Choroid plexus epithelial cell (primary cell): ENCODE data around the gene DNM1.

ENCODE experiments used
- DNase-seq: peaks from one replicate; pipeline ENCODE4 v3.0.0-alpha.2; 2010; ENCODE audit warnings: low read depth
- H3K4me3 ChIP-seq: 2 replicates; pipeline ENCODE4 v1.5.1; 2011; ENCODE audit warnings: low read depth, mild to moderate bottlenecking, control low read depth, low read length, moderate library complexity
- TF ChIP-seq, protein P1 (sequence below): conservative IDR thresholded peaks from 2 replicates; pipeline ENCODE4 v1.5.1; 2011; ENCODE audit warnings: low read depth, mild to moderate bottlenecking, control low read depth, inconsistent platforms, low read length, moderate library complexity

The DNM1 gene

DNA sequence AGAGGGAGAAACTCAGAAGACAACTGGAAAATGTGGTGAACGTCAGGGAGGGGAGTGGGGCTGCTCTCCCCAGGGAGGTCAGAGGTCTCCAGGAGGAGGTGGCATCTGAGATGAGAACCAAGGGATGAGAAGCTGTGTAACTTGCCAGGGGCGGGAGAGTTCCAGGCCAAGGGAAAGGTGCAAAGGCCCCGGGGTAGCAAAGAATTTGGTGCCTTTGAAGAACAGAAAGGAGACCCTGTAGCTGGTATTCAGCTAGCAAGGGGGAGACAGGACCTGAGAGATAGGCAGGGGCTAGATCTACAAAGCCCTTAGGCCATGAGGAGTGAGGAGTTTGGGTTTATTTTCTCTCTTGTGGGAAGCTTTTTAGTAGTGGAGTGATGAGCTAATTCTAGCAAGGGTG, 3.3 kb downstream of the DNM1 start:
- no peak overlapping the region for H3K4me3 ChIP-seq
- TF ChIP-seq, protein P1, sequence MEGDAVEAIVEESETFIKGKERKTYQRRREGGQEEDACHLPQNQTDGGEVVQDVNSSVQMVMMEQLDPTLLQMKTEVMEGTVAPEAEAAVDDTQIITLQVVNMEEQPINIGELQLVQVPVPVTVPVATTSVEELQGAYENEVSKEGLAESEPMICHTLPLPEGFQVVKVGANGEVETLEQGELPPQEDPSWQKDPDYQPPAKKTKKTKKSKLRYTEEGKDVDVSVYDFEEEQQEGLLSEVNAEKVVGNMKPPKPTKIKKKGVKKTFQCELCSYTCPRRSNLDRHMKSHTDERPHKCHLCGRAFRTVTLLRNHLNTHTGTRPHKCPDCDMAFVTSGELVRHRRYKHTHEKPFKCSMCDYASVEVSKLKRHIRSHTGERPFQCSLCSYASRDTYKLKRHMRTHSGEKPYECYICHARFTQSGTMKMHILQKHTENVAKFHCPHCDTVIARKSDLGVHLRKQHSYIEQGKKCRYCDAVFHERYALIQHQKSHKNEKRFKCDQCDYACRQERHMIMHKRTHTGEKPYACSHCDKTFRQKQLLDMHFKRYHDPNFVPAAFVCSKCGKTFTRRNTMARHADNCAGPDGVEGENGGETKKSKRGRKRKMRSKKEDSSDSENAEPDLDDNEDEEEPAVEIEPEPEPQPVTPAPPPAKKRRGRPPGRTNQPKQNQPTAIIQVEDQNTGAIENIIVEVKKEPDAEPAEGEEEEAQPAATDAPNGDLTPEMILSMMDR: no peak
- no peak for DNase-seq

DNA sequence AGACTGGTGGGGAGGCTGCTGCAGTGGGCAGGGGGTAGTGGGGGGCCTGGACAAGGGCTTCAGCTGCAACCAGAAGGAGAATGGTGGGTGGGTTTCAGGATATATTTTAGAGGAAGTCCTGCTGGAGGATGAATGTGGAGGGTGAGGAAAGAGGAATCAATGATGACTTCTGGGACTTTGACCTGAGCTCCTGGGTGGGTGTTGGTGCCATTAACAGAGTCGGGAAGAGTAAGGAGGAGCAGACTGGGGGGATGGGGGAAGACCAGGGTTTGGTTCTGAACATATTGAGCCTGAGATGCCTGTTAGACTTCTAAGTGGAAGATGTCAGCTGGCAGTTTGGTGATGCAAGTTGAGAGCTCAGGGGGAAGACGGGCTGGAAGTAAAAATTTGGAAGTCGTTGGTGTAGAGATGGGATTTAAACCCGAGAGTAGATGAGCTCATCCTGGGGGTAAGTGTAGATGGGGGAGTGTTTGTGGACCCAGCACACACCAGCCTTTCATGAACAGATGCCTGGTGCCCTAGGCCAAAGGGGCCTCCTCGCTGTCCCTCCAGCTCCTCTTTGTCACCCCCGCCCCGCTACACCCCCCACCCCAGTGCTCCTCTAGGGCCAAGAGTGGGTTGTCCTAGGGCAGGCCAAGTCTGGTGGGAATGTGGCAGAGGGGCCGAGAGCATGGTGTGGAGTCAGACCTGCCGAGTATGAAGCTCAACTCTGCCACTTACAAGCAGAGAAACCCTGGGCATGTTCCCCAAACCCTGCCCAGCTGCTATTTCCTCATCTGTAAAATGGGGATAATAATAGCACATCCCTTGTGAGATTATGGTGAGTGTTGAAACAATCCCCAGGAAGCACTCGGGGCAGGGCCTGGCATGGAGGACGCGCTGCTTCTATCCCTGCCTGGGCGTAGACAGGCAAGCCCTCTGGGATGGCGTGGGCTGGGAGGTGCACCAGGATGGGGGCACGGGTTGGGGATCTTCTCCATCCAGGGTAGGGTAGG, 4.0 kb downstream of the DNM1 start:
- no peak for DNase-seq
- H3K4me3 ChIP-seq: no peak overlapping the region
- TF ChIP-seq, protein P1: no peak

DNA sequence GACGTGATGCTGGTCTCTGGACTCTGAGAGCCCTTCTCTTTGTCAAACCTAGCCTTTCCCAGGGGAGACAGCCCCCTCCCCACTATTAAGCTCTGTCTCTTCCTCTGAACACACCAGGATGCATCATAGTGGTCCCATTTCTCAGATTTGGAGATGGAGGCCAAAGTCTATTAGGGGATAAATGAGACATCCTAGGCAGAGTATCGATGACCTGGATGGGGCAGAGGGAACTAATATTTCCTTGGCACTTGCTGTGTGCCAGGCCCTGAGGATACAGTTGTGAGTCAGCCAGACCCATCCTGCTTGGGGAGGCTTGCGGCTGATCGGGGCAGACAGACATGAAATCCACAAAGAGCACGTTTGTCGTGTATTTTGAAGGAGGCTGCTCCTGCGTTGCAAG, 5.2 kb downstream of the DNM1 start:
- TF ChIP-seq, protein P1: no peak
- no peak overlapping the region for H3K4me3 ChIP-seq
- DNase-seq: no peak

DNA sequence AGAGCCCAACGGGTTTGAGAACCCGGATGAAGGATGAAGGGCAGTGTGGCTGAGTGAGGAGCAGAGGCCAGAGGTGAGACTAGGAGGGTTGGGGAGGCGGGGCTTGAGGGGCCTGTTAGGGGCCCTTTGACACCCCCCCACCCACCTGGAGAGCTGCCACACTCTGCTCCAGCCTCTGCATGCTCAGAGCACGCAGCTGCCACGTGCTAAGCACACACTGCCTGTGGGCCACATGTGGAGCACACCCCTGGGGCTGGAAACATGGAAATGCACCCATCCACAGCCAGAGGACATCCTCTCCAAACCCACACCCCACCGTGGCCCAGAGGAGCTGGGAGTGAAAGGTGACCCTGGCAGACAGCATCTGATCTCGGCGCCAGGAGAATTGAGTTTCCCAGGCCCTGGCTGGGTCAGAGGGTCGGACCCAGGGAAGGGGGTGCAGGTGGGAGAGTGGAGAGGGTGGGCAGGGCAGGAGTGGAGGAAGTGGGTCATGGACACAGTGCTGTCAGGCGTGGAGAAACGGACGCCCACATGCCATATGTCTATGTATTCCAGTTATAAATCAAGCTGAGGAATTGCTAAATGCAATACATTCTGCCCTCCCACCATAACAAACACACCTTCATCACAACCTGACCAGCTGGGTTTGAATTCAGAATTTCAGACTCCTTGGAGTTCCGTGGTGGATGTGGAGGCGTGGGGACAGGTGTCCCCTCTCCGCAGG, 5.9 kb downstream of the DNM1 start:
- DNase-seq: no peak
- no peak overlapping the region for H3K4me3 ChIP-seq
- TF ChIP-seq, protein P1: no peak

DNA sequence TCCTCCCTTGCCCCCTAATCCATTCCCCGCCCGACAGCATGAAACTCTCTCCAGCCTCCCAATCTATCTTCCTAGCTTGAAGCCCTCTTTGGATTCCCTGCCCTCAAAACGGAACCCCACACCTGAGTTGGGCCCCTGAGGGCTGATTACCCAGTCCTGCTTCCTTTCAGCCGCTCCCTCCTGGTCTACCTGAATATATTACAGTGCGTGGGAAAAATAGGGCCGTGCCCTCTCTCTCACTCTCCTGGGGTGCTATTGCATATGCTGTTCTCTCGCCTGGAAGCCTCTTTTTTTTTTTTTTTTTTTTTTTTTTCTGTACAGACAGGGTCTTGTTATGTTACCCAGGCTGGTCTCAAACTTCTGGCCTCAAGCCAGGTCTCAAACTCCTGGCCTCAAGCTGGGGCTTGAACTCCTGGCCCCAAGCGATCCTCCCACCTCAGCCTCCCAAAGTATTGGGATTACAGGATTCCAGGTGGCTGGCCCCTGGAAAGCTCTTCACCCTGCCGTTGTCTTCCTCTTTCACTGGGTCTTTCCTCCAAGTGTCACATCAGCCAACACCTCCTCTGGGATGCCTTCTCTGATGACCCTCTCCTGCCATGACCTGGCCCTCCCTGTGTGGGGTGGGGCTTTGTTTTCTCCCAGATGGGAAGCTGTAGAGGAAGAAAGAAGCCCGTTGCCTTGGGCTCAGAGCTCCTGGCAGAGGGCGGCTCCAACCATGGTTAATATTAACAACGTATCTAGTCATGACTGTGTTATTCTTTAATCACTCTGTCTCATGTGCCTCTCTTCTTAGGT, 8.2 kb downstream of the DNM1 start:
- DNase-seq: no peak
- no peak overlapping the region for H3K4me3 ChIP-seq
- TF ChIP-seq, protein P1: no peak

DNA sequence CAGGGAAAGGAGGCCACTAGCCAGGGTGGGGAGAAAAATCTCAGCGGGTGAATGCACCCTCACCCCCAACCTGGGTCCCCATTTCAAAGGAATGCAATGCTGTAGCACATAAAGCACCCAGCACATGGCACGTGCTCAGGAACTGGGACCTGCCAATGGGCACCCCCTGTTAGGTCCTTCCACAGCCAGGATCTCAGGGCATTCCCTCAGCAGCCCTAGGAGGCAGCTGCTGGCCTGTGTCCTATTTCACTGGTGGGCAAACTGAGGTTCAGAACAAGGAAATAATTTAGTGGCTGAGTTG, 8.8 kb downstream of the DNM1 start:
- H3K4me3 ChIP-seq: no peak overlapping the region
- TF ChIP-seq, protein P1: no peak
- no peak for DNase-seq
